Measurements from ENCODE around the gene TSPAN9. TPM values are rescaled to one million over a fixed set of nuclear protein-coding genes. Genes with fewer than 3 reads are reported as not detected.

The TSPAN9 gene
- total RNA-seq, 1 donor = 76.0 TPM

- no peak overlapping the region for H3K4me3 ChIP-seq (ENCODE audit: low read depth, low read length)
- TF ChIP-seq CTCF (IDR thresholded peaks at IDR 0.05; ENCODE audit: insufficient read depth, low read depth, low read length) = no peak
- peak; percentile 89 for DNase-seq (ENCODE audit: low read depth)
Measured at GRCh38 chr12:3119756-3120601, 42.8 kb downstream of the TSPAN9 start.

DNA sequence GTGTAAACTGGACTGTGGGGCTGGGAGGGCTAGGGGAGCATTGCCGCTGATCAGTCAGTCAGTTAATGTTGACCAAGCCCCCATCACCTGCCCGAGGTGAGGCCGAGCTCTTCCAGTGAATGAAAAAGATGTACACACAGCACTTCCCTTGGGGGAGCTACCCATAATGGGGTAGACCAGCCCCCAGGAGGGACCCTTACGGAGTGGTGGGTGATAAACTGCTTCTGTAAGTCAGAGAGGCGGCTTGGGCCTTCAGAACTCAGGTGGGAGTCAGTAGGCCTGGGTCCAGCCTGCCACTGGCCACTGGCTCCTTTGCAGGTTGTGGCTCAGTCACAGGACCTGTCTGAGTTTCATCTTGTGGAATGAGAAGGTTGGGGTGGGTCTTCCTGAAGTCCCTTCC is 43.5 kb downstream of the TSPAN9 start:
- no peak for DNase-seq (ENCODE audit: low read depth)
- no peak overlapping the region for H3K4me3 ChIP-seq (ENCODE audit: low read depth, low read length)
- no peak for TF ChIP-seq CTCF (IDR thresholded peaks at IDR 0.05; ENCODE audit: insufficient read depth, low read depth, low read length)

GRCh38 chr12:3122841-3123678 is 45.9 kb downstream of the TSPAN9 start:
- H3K4me3 ChIP-seq (ENCODE audit: low read depth, low read length) = no peak overlapping the region
- peak; percentile 64 for DNase-seq (ENCODE audit: low read depth)
- TF ChIP-seq CTCF (IDR thresholded peaks at IDR 0.05; ENCODE audit: insufficient read depth, low read depth, low read length) = peak; percentile 35

DNA sequence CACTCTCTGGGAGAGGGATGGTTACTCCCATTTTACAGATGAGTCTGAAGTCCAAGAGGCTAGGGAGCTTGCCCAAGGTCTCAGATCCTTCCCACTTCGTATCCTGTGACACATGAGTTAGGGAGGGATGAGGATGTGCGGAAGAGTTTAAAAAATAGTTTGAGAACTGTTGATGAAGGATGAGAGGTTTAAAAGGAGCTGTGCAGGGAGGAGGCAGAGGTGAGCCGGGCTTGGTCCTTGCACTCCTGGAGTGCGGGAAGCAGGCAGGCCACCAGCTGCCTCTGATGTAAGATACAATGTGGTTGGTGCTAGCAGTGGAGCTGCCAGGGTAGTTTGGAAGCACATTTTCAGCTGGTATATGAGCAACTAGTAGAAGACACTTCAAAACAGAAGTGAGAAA is 46.5 kb downstream of the TSPAN9 start:
- DNase-seq (ENCODE audit: low read depth) = no peak
- H3K4me3 ChIP-seq (ENCODE audit: low read depth, low read length) = no peak overlapping the region
- no peak for TF ChIP-seq CTCF (IDR thresholded peaks at IDR 0.05; ENCODE audit: insufficient read depth, low read depth, low read length)

DNA sequence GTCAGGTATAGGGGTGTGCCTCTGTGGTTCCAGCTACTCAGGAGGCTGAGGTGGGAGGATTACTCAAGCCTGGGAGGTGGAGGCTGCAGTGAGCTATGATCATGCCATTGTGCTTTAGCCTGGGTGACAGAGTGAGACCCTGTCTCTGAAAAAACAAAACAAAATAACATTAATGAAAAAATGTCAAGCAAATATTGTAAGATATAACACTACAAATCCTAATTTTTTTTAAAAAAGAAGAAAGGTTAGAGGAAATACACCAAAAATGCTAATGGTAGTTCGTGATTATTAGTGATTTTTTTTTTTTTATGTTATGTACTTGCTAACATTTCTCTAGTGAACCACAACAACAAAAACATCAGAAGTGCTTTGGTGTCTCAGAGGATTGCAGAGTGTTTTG is 47.7 kb downstream of the TSPAN9 start:
- no peak for DNase-seq (ENCODE audit: low read depth)
- H3K4me3 ChIP-seq (ENCODE audit: low read depth, low read length) = no peak overlapping the region
- no peak for TF ChIP-seq CTCF (IDR thresholded peaks at IDR 0.05; ENCODE audit: insufficient read depth, low read depth, low read length)

DNA sequence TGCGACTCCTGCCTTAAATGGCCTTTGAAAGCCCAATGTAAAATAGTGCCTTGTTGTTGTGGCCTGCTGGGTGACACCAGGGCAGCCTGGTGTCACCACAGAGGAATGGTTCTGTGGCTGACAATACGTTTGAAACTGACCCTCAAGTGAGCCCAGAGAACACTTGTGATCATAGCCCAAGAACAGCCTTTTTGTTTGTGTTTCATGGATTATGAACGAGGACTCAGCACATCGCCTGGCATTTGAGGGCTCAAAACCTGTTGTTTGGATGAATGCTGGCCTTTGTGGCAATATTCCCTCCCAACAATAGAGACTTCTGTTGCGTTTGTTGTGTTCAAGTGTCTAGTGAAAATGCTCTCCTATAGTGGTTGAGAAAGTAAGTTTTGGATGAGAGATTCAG is 48.5 kb downstream of the TSPAN9 start:
- H3K4me3 ChIP-seq (ENCODE audit: low read depth, low read length) = no peak overlapping the region
- DNase-seq (ENCODE audit: low read depth) = no peak
- TF ChIP-seq CTCF (IDR thresholded peaks at IDR 0.05; ENCODE audit: insufficient read depth, low read depth, low read length) = no peak

All from fibroblast of villous mesenchyme (primary cell).